ENCODE data around the gene TPSB2.
"Not testable (repeated sequence)": the region's sequence is repeated elsewhere in the genome, so short reads cannot be mapped to it uniquely, and the experiment has no call there.

Gene TPSB2

DNA sequence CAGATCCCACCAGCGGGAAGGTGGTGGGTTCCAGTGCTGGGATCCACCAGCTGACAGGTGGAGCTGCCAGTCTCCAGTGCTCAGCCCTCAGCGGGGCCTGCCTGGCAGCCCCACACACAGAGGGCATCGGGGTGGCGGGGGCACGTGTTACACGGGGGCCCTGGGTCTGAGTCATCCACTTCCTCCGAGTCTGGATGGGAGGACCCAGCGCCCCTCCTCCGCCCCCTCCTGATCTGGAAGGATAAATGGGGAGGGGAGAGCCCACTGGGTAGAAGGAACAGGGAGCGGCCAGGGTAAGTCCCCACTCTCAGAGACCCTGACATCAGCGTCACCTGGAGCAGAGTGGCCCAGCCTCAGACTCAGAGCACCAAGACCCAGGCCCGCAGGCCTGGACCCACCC is 10.5 kb upstream of the TPSB2 start, which contains the start of gene TPSAB1:
Gene TPSAB1 (plus strand): TSS at position 270 of the 400 bp plus-strand sequence. CDS start 234 bp downstream, outside the sequence.
- not testable (repeated sequence) for DNase-seq

DNA sequence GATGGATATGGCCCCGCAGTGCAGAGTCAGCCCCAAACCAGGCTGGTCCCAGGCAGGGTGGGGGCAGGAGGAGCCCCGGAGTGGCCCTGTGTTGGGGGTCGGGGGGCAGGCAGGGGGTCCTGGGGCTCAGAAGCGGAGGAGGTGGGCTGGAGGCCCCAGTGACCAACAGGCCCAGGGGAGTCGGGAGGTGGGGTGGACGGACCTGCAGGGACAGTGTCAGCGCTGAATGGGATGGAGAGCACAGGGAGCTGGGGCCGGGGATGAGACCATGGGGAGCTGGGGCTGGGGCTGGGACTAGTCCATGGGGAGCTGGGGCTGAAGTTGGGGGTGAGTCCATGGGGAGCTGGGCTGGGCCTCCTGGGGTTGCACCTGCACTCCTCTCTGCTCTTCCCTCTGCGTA is 9.6 kb upstream of the TPSB2 start:
- not testable (repeated sequence) for DNase-seq

DNA sequence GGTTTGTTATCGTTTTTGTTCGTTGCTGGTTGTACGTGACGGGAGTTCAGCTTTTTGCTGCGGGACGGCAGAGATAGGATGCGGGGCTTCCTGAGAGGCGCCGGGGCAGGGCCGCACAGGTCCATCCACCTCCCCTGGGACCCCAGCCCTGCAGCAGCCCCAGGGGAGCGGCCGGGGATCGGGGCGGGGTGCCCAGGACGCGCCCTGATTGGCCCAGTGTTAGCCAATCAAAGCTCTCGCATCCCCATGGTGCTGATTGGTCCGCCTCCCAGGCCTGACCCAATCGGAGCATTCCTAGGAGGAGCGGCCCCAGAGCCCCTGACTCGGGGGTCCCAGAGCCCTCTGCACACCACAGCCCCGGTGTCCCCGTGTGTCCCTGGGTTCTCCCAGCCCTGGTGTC is 8.9 kb upstream of the TPSB2 start:
- DNase-seq: not testable (repeated sequence)

DNA sequence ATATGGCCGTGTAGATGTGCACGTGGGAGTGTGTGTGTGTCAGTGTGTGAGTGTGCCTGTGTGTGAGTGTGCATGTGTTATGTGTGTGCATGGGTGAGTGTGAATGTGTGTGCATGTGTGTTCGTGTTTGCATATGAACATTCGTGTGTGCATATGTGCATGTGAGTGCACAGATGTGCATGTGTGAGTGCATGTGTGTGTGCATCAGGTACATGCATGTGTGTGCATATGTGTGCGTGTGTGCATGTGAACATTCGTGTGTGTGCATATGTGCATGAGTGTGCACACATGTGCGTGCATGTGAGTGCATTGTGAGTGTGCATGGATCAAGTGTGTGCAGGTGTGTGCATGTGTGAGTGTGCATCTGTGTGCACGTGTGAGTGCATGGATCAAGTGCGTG is 8.0 kb upstream of the TPSB2 start:
- no peak for DNase-seq

DNA sequence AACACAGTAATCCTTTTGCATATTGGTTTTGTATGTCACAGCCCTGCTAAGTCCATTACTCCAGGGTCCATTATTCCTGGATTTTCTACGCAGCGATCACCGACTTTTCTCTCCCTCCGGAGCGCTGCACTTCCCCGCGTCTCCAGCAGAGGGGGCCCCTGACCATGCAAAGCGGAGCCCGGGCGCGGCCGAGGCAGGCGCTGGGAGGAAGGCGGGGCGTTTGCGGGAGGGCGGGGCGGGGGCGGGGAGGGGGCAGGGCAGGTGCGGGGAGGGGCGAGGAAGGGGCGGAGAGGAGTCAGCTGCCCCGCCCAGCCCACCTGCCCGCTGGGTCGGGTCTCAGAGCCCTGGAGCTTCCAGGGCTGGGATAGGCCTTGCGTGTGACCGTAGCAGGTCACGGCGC is 6.7 kb upstream of the TPSB2 start:
- DNase-seq: not testable (repeated sequence)

DNA sequence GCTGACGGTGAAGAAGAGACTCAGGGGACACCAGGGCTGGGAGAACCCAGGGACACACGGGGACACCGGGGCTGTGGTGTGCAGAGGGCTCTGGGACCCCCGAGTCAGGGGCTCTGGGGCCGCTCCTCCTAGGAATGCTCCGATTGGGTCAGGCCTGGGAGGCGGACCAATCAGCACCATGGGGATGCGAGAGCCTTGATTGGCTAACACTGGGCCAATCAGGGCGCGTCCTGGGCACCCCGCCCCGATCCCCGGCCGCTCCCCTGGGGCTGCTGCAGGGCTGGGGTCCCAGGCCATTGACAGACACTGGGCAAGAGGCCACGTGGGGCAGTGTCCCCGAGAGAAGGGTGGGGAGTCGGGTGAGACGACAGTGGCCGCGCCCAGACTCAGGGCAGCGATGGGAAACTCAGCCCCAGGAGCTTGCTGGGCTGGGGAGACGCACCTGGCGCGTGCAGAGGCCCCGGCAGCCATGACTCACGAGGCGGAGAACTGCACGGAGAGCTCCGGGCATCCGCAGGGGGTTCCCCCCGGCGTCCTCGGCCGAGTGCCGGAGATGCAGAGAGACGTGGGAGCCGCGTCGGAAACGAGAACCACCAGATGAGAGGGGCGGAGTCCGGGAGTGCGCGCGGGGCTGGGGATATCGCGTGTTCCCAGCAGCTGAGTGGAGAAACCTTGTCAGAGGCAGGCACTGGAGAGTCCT is 2.2 kb upstream of the TPSB2 start:
- DNase-seq: not testable (repeated sequence)

DNA sequence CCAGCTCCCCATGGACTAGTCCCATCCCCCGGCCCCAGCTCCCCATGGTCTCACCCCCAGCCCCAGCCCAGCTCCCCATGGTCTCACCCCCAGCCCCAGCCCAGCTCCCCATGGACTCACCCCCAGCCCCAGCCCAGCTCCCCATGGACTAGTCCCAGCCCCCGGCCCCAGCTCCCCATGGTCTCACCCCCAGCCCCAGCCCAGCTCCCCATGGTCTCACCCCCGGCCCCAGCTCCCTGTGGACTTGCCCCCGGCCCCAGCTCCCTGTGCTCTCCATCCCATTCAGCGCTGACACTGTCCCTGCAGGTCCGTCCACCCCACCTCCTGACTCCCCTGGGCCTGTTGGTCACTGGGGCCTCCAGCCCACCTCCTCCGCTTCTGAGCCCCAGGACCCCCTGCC is 1.3 kb upstream of the TPSB2 start:
- not testable (repeated sequence) for DNase-seq

DNA sequence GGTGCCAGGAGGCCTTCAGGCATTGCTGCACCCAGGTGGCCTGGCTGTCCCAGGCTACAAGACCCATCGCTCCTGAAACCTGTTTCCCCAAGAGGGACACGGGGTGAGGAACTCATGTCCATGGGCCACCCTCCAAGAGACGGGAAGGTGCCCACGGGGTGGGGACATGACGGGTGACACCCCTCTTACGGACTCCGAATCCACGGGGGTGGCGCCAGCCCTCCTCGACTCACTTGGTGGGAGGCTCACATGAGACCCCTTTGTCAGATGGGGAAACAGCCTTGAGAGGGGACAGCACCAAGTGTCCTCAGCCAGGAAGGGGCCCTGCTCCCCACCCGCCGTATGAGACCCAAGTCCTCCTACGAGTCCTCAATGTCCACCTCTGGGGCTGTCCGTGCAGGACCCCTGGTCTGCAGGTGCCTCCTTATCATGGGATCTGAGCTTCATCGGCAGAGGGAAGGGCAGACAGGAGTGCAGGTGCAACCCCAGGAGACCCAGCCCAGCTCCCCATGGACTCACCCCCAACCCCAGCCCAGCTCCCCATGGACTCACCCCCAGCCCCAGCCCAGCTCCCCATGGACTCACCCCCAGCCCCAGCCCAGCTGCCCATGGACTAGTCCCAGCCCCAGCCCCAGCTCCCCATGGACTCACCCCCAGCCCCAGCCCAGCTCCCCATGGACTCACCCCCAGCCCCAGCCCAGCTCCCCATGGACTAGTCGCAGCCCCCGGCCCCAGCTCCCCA is 658 bp upstream of the TPSB2 start:
- DNase-seq: not testable (repeated sequence)

DNA sequence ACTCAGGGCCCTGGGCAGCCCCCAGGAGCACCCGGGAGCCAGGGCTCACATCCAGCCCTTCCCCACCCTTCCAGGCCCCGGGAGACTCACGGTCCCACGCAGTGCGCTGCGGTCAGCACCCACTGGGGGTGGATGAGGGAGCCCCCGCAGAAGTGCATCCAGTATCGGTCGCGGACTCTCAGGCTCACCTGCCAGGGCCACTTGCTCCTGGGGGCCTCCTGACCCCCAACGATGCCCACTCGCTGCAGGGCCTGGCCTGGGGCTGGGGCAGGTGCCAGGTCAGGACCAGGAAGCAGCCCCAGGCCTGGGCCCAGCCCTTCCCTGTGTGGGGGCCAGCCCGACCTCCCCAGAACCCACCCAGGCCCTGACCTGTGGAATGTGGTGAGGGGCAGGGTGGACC is 508 bp downstream of the TPSB2 start:
- not testable (repeated sequence) for DNase-seq

DNA sequence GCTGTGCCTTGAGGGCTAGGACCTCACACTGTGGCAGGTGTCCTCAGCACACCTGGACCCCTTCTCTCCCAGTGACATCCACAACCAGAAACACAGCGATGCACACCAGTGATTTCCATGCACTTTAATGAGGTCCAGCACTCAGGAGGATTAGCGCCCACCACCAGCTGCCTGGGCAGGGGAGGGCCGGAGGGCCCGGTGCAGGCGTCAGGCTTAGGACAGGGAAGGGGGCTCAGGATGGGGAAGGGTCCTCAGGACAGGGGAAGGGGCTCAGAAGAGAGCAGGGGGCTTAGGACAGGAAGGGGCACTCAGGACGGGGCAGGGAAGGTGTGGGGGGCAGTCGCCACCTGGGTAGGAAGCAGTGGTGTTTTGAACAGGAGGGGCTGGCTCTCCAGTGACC is 1.8 kb downstream of the TPSB2 start:
- DNase-seq: not testable (repeated sequence)

DNA sequence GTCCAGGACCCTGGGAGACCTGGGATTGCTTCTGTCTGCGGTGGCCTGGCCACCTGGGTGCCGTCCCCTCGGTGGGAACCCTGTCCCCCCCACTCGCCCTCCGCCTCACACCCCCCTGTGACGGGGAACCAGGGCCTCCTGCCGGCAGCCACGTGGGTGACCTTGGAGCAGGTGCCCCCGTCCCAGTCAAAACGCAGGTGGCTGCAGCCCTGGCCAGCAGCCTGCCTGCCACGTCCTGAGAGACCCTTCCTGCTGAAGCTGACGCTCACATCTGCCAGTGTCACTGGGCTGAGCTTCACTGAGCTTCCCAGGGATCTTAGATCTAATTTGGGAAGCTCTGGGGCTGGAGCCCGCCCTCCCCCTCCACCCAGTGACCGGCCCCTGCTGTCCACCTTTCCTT is 3.3 kb downstream of the TPSB2 start:
- not testable (repeated sequence) for DNase-seq

DNA sequence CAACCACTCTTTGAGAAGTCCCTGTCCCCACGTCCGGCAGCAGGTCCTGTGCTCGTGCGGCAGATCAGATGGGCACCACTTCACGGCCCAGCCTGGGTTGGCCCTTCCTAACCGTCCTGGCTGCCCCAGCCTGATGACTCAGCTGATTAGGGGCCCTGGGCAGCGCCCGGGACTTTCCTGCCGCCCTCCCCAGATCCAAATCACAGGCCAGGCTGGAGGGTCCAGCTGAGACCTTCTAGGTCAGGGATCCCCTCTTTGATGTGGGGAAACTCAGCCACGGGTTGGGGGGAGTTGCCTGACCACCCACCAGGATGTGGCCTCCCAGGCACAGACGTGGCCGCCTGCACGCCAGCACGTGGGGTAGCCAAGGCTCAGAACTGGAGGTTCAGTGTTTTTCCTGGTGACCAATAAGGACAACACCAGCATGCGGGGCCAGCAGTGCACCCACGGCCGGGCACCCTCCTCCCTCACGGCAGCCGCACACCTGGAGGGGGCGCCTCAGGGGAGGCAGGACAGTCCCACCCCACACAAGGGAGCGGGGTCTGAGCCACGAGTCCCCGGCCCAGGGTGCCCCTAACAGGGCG is 4.2 kb downstream of the TPSB2 start:
- DNase-seq: not testable (repeated sequence)

DNA sequence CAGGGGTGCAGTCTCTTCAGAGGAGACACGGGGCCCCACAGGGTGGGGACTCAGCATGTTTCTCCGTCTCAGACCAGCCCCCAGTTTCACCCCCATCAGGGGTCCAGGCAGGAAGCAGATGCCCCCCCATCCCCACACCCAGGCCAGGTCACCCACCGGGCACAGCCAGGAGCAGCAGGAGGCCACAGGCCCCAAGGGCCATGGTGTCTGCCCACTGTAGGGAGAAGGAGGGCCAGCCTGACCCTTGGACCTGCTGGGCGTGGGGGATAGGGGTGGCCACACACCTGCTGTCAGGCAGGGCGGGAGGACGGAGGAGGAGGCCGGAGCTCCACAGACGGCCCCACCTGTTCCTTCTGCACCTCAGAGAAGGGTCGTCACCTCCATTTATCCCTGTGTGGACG is 4.9 kb downstream of the TPSB2 start, which contains the start of gene TPSG1:
Gene TPSG1 (minus strand): TSS at position 218 of the 401 bp plus-strand sequence. CDS start 16 bp downstream, at position 202.
- no peak for DNase-seq

DNA sequence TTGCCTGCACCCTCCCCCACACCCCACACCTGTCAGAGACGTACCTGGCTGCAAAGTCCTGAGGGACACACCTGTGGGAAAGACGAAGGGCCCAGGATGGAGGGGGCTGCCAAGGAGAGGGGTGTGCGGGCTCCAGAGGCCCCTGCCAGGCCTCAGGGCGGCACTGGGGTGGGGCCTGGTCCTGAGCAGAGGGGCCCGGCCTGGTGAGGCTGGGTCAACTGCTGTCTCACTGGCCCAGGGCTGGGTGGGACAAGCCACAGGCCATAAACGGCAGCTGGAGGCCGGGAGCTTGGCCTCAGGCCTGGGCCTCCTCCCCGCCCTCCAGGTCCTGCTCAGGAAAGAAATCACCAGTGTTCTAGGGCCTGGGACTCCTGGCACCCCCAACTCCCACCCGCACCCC is 5.4 kb downstream of the TPSB2 start:
- no peak for DNase-seq

DNA sequence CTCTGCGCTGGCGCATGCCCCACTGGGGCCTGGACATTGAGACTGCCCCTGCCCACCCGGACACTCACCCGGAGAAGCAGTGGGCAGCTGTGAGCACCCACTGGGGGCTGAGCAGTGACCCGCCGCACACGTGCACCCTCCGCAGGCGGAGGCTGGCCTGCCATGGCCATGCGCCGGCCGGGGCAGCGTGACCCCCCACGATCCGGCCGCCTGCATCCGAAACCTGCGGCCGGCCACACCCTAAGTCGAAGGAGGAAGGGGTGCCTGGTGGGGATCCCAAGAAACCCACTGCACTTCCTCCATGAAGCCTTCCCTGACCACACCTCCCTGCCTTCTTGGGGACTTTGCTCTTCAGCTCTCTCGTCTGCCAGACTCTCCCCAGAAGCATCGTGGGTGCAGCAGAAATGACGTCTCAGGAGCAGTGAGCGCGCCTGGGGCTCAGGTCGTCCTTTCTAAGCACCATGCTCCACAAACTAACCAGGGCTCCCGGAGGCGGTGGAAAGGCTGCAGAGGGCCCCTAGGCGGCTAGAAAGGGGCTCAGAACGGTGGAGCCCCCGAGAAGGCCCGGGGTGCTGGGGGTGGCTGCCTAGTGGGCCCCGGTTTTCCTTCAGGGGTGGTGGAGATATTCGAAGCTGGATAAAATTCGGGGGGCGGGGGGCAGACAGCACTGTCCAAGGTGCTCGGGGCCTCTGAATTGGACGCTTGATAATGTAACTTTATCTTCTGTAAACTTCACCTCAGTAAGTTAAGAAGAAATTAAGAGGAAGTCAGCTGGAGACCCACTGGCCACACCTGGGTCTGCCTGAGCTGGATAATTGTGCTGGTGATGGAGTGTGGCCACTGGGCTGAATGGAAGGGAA is 6.4 kb downstream of the TPSB2 start:
- no peak for DNase-seq

DNA sequence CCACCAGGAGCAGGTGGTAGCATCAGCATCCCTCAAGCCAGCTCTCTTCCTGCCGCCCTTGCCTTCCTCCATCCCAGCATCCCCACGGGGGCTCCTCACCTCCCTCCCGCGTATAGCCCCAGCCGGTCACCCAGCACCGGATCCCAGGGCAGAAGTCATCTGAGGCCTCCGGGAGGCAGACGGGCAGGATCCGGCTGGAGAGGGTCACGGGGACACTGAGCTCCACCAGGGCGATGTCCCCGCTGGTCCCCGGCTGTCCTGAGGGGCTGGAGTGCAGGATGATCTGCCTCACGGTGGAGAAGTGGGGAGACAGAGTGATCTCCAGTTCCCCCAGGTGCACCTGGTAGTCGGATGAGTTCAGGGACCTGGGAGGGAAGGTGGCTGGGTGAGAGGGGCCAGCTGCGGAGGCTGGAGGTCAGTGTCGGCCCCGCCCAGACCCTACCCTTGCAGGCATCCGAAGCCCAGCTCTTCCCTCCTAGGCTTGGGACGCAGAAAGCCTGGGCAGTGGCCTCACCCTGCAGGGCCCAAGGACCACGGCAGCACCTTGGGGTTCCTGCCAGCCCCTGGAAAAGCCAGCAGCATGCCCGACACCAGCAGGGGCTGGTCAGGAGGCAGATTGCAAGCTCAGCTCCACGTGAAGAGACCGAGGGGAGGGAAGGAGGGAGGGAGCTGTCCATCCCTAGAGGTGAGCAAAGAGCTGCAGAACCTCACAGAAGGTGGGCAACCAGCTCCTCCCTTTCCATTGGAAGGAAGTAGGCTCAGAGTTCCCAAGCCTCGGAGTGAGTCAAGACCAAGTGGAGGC is 7.2 kb downstream of the TPSB2 start:
- no peak for DNase-seq

DNA sequence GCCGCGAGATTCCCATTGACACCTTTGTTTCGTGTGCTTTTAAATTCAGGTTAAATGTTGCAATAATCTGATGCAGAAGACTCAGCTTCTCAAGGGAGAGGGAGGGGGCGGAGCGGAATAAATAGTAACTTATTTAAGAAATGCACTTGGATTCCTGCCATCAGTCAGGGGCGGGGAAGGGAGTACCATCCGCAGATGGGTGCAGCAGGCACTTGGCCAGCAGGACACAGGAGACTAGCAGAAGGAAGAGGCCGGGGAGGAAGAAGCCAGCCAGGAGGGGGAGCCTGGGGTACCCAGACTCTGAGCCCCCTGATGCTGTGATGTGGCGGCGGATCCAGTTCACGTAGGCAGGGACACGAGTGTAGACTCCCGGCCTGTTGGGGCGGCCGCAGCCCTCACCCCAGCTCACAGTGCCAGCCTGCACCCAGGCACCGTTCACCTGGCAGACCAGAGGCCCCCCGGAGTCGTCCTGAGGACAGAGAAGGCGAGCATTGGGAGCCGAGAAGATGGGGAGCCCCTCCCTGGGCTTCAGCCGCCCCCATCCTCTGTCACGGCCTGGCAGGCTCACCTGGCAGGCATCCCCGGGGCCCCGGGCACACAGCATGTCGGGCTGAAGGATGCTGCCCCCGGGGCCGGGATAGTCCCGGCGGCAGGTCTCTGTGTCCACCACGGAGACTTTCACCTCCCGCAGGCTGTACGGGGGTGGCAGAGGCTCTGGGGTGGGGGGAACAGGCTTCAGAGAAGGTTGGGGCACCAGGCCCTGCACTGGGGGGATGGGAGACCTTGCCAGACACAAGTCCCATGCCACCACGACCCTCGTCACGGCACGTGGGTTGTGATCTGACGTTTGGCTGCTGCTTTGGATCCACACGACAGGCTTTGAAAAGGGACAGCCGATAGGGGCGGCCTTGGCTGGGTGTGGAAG is 8.1 kb downstream of the TPSB2 start:
- DNase-seq: no peak

DNA sequence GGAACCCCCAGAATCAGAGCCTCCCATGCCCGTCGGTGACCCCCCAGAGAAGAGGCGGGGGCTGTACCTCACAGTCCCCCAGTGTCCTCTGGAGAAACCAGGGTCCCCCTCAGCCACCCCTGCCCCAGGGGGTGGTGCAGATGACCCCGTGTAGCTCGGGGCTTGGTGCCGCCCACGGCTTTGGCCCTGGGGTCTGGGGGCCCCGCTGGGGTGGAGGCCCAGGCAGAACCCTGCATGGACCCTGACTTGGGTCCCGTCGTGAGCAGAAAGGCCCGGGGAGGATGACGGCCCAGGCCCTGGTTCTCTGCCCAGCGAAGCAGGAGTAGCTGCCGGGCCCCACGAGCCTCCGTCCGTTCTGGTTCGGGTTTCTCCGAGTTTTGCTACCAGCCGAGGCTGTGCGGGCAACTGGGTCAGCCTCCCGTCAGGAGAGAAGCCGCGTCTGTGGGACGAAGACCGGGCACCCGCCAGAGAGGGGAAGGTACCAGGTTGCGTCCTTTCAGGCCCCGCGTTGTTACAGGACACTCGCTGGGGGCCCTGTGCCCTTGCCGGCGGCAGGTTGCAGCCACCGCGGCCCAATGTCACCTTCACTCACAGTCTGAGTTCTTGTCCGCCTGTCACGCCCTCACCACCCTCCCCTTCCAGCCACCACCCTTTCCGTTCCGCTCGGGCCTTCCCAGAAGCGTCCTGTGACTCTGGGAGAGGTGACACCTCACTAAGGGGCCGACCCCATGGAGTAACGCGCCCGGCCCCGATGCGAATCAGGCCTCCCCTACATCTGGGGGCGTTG is 8.9 kb downstream of the TPSB2 start:
- DNase-seq: no peak

DNA sequence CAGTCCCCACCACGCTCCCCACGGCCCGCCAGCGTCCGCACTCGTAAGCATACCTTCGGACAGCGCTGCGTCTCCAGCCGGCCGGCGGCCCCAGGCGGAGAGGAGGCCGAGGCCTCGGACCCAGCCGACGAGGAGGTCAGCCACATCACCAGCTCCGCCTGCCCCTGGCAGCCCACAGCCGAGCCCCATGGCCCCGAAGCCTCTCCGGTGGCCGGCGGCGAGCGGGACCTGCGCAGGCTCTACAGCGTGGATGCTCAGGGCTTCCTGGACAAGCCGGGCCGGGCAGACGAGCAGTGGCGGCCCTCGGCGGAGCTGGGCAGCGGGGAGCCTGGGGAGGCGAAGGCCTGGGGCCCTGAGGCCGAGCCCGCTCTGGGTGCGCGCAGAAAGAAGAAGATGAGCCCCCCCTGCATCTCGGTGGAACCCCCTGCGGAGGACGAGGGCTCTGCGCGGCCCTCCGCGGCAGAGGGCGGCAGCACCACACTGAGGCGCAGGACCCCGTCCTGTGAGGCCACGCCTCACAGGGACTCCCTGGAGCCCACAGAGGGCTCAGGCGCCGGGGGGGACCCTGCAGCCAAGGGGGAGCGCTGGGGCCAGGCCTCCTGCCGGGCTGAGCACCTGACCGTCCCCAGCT is 9.8 kb downstream of the TPSB2 start:
- DNase-seq: no peak

Measured in NCI-H1417 treated with DMSO at 0.1 percent for 48 hours (cell line).